Measurements from ENCODE around the gene AGTRAP. TPM values are rescaled to one million over a fixed set of nuclear protein-coding genes. Genes with fewer than 3 reads are reported as not detected.

The AGTRAP gene
- total and polyA plus RNA-seq, 2 of the 4 experiments (the other 2 are of a cell fraction), result 21.5 to 57.7 TPM

DNA sequence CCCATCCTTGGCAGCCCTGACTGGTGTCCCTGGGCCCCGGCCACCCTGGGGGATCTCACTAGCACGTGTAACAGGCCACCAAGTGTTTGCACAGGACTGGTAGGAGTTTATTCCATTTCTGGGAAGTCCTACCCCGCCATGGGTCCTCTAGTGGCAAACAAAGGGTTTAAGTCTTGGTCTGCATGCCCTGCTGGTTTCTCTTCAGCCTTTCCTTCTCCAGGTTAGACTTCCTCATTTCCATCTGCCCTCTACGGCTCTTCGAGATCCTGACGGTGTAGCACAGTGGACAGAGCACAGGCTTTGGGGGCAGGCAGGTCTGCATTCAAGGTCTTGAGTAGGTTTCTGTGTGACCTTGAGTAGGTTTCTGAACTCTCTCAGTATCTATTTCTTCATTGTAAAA, 2.8 kb downstream of the AGTRAP start:
- Histone ChIP-seq H3K18ac (ENCODE audit: low read depth, low read length) (no peak overlapping the region), H3K27me3 (ENCODE audit: control insufficient read depth, insufficient read depth, low read length) (no peaks in the 10 kb centered on the region), H4K5ac (ENCODE audit: low read depth, low read length) (no peak overlapping the region), H2AK9ac (replicated peaks; ENCODE audit: low read depth, low read length, poor library complexity) (no peak overlapping the region), H4K91ac (ENCODE audit: insufficient read depth, low read depth, low read length) (no peak overlapping the region), H3K23ac (ENCODE audit: low read depth, low read length) (no peak overlapping the region), H4K8ac (ENCODE audit: low read depth in 2 of 2, low read length in 2 of 2) (no peak overlapping the region), H2AK5ac (ENCODE audit: low read depth, low read length) (no peak overlapping the region), H4K20me1 (ENCODE audit: insufficient read depth, low read length) (peaks cover 4% of the 10 kb centered on the region; the same call in 1 of the 2 replicates), H3K56ac (ENCODE audit: extremely low read depth, insufficient read depth, low read length) (no peak overlapping the region), H3K27ac (ENCODE audit: insufficient read depth, low read length) (no peak overlapping the region), H3K9me3 (ENCODE audit: control insufficient read depth, insufficient read depth, low read length) (no peaks in the 10 kb centered on the region), H2BK5ac (ENCODE audit: low read depth, low read length, poor library complexity, severe bottlenecking) (no peak overlapping the region), H3K4me1 (ENCODE audit: control insufficient read depth, insufficient read depth, low read length) (0 out of 2 replicates have a peak, but pooled peaks cover 3% of the 10 kb centered on the region), H3K14ac (replicated peaks; ENCODE audit: low read depth, low read length) (no peak overlapping the region), H3K36me3 (ENCODE audit: control insufficient read depth, insufficient read depth, low read length) (no peaks in the 10 kb centered on the region), H2AFZ (replicated peaks; ENCODE audit: low read length, poor library complexity) (no peak overlapping the region), H3K79me1 (ENCODE audit: low read depth in 1 of 2, low read length in 2 of 2) (peaks cover 22 to 32% of the 10 kb centered on the region in 2 experiments), H2BK20ac (ENCODE audit: low read depth, low read length) (no peak overlapping the region), H3K4ac (ENCODE audit: low read depth, low read length) (no peak overlapping the region), H3K9ac (ENCODE audit: low read depth, low read length) (no peak overlapping the region), H3K4me3 (ENCODE audit: insufficient read depth, low read depth, low read length) (no peak overlapping the region), H3K4me2 (ENCODE audit: low read depth, low read length) (no peak overlapping the region), H3K9me1 (ENCODE audit: insufficient read depth, low read length) (peaks cover 13% of the 10 kb centered on the region; the same call in 1 of the 2 replicates), H2BK15ac (ENCODE audit: low read depth, low read length) (no peak overlapping the region), H2BK120ac (ENCODE audit: low read depth, low read length) (no peak overlapping the region)
- TF ChIP-seq, protein P1, sequence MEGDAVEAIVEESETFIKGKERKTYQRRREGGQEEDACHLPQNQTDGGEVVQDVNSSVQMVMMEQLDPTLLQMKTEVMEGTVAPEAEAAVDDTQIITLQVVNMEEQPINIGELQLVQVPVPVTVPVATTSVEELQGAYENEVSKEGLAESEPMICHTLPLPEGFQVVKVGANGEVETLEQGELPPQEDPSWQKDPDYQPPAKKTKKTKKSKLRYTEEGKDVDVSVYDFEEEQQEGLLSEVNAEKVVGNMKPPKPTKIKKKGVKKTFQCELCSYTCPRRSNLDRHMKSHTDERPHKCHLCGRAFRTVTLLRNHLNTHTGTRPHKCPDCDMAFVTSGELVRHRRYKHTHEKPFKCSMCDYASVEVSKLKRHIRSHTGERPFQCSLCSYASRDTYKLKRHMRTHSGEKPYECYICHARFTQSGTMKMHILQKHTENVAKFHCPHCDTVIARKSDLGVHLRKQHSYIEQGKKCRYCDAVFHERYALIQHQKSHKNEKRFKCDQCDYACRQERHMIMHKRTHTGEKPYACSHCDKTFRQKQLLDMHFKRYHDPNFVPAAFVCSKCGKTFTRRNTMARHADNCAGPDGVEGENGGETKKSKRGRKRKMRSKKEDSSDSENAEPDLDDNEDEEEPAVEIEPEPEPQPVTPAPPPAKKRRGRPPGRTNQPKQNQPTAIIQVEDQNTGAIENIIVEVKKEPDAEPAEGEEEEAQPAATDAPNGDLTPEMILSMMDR (conservative IDR thresholded peaks at IDR 0.05; ENCODE audit: low read depth, low read length), result no peak
- TF ChIP-seq RFX5 (IDR thresholded peaks at IDR 0.05; ENCODE audit: low read depth, low read length), result no peak
- TF ChIP-seq MXI1 (IDR thresholded peaks at IDR 0.05; ENCODE audit: borderline replicate concordance, low read depth, low read length), result no peak
- TF ChIP-seq CEBPB (IDR thresholded peaks at IDR 0.05; ENCODE audit: low read depth, low read length), result no peak
- TF ChIP-seq FOS (IDR thresholded peaks at IDR 0.05; ENCODE audit: low read depth, low read length), result no peak
- no peak for TF ChIP-seq RAD21 (IDR thresholded peaks at IDR 0.05; ENCODE audit: low read length)
- TF ChIP-seq MAZ (IDR thresholded peaks at IDR 0.05; ENCODE audit: borderline replicate concordance, low read depth, low read length), result no peak
- no peak for TF ChIP-seq POLR2A (IDR thresholded peaks at IDR 0.05; ENCODE audit: low read depth, low read length)
- TF ChIP-seq NFE2L2 (IDR thresholded peaks at IDR 0.05; ENCODE audit: low read depth, low read length), result no peak
- no peak for TF ChIP-seq MAFK (IDR thresholded peaks at IDR 0.05; ENCODE audit: low read depth, low read length)
- no peak for TF ChIP-seq BHLHE40 (IDR thresholded peaks at IDR 0.05; ENCODE audit: low read depth, low read length)
- no peak for TF ChIP-seq SMC3 (IDR thresholded peaks at IDR 0.05; ENCODE audit: low read depth, low read length)
- BruUV-seq (replicated peaks), result no TSS peak
- dilution Hi-C loops (cut with HindIII; ENCODE audit: low sequenced_read_pairs, unreplicated experiment), result no loop called here
- ChIA-PET CTCF (no interaction called here), POLR2A (ENCODE audit: unreplicated experiment) (no interaction called here)
- in situ Hi-C loops (cut with MboI; ENCODE audit: low sequenced_read_pairs), result no loop called here
- intact Hi-C loops (cut with micrococcal nuclease), result loop anchor here (10.0 kb wide), 1 partner anchor 464 kb away; the partner anchor contains the start of gene UBIAD1
- WGBS, 2 experiments (ENCODE audit: extremely low coverage in 2 of 2, insufficient read length in 1 of 2), result no CpG with 5 or more reads among the region's 6 CpGs
- no peak for DNase-seq
- ATAC-seq (ENCODE audit: low read depth), result no peak

Measured in IMR-90 (cell line).